Measurements from ENCODE around the gene LMF1.

DNA sequence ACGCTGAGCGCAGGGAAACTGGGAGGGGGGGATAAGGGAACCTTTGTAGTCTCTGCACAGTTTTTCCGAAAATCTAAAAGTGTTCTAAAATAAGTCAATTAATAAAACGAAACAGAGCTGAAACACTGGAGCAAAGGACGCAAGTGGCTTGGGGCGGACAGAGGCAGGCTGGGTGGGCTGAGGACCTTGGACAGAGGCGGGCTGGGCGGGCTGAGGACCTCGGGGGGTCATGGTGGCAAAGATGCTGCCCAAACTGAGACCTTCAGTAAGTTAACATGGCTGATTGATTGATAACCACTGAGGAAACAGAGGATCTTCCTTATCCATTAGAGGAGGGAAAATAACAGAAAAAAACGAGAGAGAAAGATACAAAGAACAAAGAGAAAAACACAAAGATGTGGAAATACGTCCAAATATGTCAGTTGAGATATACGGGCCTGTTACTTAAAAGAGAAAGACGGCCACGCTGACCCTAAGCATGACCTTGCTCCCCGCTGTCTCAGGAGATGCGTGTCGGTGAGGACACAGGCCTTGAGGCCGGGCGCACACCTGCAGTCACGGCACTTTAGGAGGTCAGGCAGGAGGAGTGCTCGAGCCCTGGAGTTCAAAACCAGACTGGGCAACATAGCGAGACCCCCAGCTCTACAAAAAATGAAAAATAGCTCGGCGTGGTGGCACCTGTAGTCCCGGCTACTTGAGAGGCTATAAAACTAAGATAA, 94.1 kb downstream of the LMF1 start:
- TF ChIP-seq, protein P1, sequence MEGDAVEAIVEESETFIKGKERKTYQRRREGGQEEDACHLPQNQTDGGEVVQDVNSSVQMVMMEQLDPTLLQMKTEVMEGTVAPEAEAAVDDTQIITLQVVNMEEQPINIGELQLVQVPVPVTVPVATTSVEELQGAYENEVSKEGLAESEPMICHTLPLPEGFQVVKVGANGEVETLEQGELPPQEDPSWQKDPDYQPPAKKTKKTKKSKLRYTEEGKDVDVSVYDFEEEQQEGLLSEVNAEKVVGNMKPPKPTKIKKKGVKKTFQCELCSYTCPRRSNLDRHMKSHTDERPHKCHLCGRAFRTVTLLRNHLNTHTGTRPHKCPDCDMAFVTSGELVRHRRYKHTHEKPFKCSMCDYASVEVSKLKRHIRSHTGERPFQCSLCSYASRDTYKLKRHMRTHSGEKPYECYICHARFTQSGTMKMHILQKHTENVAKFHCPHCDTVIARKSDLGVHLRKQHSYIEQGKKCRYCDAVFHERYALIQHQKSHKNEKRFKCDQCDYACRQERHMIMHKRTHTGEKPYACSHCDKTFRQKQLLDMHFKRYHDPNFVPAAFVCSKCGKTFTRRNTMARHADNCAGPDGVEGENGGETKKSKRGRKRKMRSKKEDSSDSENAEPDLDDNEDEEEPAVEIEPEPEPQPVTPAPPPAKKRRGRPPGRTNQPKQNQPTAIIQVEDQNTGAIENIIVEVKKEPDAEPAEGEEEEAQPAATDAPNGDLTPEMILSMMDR (IDR thresholded peaks at IDR 0.05), result no peak
- TF ChIP-seq POLR2A (IDR thresholded peaks at IDR 0.05), result no peak
